Natural killer cell (primary cell): ENCODE data around the gene SAPCD2. TPM values are rescaled to one million over a fixed set of nuclear protein-coding genes. Genes with fewer than 3 reads are reported as not detected.
A peak's percentile ranks its signal among the peaks of the same experiment; 100 is the strongest.

Experiments used
- ATAC-seq, 3 donors: fragments of 150-1000 bp in 2 of 3; fragments of 200-7000 bp in 1 of 3; cut with Tn5 transposase; 1 replicate in 1 of 3; 2 replicates in 2 of 3; pipeline ENCODE4 v1.10.0; 2021; ENCODE audit warnings: mild to moderate bottlenecking in 2 of 3, moderate library complexity in 2 of 3
- DNase-seq, 2 donors: peaks; one replicate each; pipeline versions ENCODE4 v3.0.0 to v3.0.0-alpha.2; 2013 to 2021; ENCODE audit warnings: mixed read lengths in 1 of 2
- H3K27ac ChIP-seq: one replicate; pipeline ENCODE4 v1.5.1; 2013; ENCODE audit warnings: mild to moderate bottlenecking, low read length
- H3K27me3 ChIP-seq: one replicate; pipeline ENCODE4 v1.6.1; 2013; ENCODE audit warnings: low read length; ENCODE audit not compliant: control insufficient read depth, insufficient read depth
- H3K36me3 ChIP-seq: one replicate; pipeline ENCODE4 v1.6.1; 2013; ENCODE audit warnings: low read length; ENCODE audit not compliant: control insufficient read depth, insufficient read depth
- H3K4me1 ChIP-seq: one replicate; pipeline ENCODE4 v1.6.1; 2013; ENCODE audit warnings: low read length; ENCODE audit not compliant: control insufficient read depth, insufficient read depth
- H3K4me3 ChIP-seq: one replicate; pipeline ENCODE4 v1.5.1; 2013; ENCODE audit warnings: low read length
- H3K9me3 ChIP-seq: one replicate; pipeline ENCODE4 v1.6.1; 2013; ENCODE audit warnings: low read length; ENCODE audit not compliant: control insufficient read depth, insufficient read depth
- H3K27ac Mint-ChIP-seq, 2 donors: one replicate each; pipeline ENCODE4 v1.8.0; 2022; ENCODE audit warnings: mild to moderate bottlenecking in 2 of 2, mixed read lengths in 2 of 2, moderate library complexity in 1 of 2
- H3K27me3 Mint-ChIP-seq, 2 donors: one replicate each; pipeline ENCODE4 v1.8.0; 2022; ENCODE audit warnings: low read depth in 2 of 2, mixed read lengths in 2 of 2
- H3K36me3 Mint-ChIP-seq: one replicate; pipeline ENCODE4 v1.8.0; 2022; ENCODE audit warnings: mixed read lengths
- H3K4me1 Mint-ChIP-seq, 2 donors: one replicate each; pipeline ENCODE4 v1.8.0; 2022; ENCODE audit warnings: mixed read lengths in 2 of 2
- H3K4me3 Mint-ChIP-seq: one replicate; pipeline ENCODE4 v1.8.0; 2022; ENCODE audit warnings: mild to moderate bottlenecking, moderate library complexity, mixed read lengths
- H3K9me3 Mint-ChIP-seq, 2 donors: one replicate each; pipeline ENCODE4 v1.8.0; 2022; ENCODE audit warnings: mixed read lengths in 2 of 2
- CTCF ChIP-seq: fragments of 200-600 bp; IDR thresholded peaks from one replicate; pipeline ENCODE4 v1.8.0; 2022; ENCODE audit warnings: antibody characterized with exemption
- WGBS: methylation state at CpG from one replicate; pipeline ENCODE4 v1.1.7; 2013; ENCODE audit warnings: missing lambda C conversion rate; ENCODE audit not compliant: insufficient coverage; 5-methylcytosine and 5-hydroxymethylcytosine counted together
- intact Hi-C: fragments of 100-400 bp; cut with micrococcal nuclease; formaldehyde crosslinking; loops from one replicate; pipeline ENCODE4 v1.14.2; 2022
- total RNA-seq, 4 donors: library from RNA; stranded (reverse); fragments of 120-200 nt in 1 of 4; gene quantifications; one replicate each; pipeline versions ENCODE4 v1.2.3 to v1.2.4, GENCODE V29; 2013 to 2022

SAPCD2 gene
- total RNA-seq, 3 donors from 2014 or later (not counting 1 experiment from before 2014, with no cell fraction given) = 0.59 to 2.6 (median 1.0) TPM

- intact Hi-C loops = loop anchor here (5.0 kb wide), 1 partner anchor 181 kb away; the partner anchor contains the start of genes CYSRT1 and RNF224
- under 1% methylated on average over 57 of the region's 57 CpGs for WGBS
- TF ChIP-seq CTCF = peak; percentile 88
- Mint-ChIP-seq H3K4me1 (peaks cover 5 to 7% of the 10 kb centered on the region in 2 donors), H3K9me3 (no peaks in the 10 kb centered on the region), H3K4me3 (peak within 1 kb of the TSS; percentile 9), H3K36me3 (no peaks in the 10 kb centered on the region), H3K27ac (no peak within 1 kb of the TSS), H3K27me3 (peaks cover 14 to 34% of the 10 kb centered on the region in 2 donors)
- H3K27ac ChIP-seq = no peak within 1 kb of the TSS
- no peak within 1 kb of the TSS for H3K4me3 ChIP-seq
- ATAC-seq (peak; percentile 89 to 98 (median 92)), DNase-seq (peak; percentile 76 to 89)
- H3K27me3 ChIP-seq = peaks cover 74% of the 10 kb centered on the region
- H3K4me1 ChIP-seq = peaks cover 37% of the 10 kb centered on the region
- H3K36me3 ChIP-seq = no peaks in the 10 kb centered on the region
- no peaks in the 10 kb centered on the region for H3K9me3 ChIP-seq
Measured at GRCh38 chr9:137046088-137046787, 24.1 kb downstream of the SAPCD2 start, which contains the start of gene NPDC1. NPDC1 (minus strand) TSS chr9:137046177; CDS start chr9:137045989, 188 bp downstream.

DNA sequence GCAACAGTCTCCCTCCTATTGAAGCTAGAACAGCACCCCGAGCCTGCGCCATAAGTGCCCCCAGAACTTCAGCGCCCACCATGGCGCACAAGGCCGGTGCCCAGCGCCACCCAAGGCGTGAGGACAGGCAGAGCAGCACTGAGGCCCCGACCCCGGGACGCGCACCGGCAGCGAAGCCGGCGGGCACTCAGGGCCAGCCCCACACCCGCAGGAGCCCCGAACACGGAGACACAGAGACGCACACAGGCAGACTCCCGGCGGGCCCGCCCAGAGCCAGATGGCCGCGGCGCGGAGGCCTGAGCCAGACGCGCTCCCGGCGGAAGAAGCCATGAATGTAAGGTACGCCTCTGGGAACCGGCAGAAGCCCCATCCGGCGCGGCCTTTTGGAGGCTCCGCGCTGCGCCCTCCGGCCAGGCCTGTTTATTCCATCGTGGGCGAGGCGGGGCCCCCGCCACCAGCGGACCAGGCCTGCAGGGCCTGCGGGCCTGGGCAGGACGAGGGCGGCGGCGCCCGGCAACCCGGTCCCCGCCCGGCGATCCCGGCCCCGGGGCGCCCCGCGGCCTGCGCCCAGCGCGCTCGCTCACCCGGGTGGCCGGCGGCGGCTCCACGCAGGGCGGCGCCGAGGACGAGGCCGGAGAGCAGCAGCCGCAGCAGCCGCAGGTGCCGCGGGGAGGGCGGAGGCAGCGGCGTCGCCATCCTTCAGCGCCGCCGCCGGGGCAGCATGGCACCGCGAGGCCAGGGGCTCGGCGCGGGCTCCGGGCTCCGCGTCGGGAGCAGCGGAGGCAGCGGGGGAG, 24.9 kb downstream of the SAPCD2 start:
- no peak for ATAC-seq
- DNase-seq = peak in 1 of 2 donors; percentile 46
- Mint-ChIP-seq H3K4me3 (no peak overlapping the region), H3K27me3 (peaks cover 14 to 33% of the 10 kb centered on the region in 2 donors), H3K36me3 (no peaks in the 10 kb centered on the region), H3K9me3 (no peaks in the 10 kb centered on the region), H3K4me1 (peaks cover 5 to 7% of the 10 kb centered on the region in 2 donors), H3K27ac (no peak overlapping the region)
- Histone ChIP-seq H3K27ac (no peak overlapping the region), H3K9me3 (no peaks in the 10 kb centered on the region), H3K4me3 (no peak overlapping the region), H3K36me3 (no peaks in the 10 kb centered on the region), H3K27me3 (peaks cover 67% of the 10 kb centered on the region), H3K4me1 (peaks cover 37% of the 10 kb centered on the region)
- 2% methylated on average over 96 of the region's 96 CpGs for WGBS
- intact Hi-C loops = loop anchor here (5.0 kb wide), 1 partner anchor 182 kb away; the partner anchor contains the start of genes CYSRT1 and RNF224
- TF ChIP-seq CTCF = no peak

DNA sequence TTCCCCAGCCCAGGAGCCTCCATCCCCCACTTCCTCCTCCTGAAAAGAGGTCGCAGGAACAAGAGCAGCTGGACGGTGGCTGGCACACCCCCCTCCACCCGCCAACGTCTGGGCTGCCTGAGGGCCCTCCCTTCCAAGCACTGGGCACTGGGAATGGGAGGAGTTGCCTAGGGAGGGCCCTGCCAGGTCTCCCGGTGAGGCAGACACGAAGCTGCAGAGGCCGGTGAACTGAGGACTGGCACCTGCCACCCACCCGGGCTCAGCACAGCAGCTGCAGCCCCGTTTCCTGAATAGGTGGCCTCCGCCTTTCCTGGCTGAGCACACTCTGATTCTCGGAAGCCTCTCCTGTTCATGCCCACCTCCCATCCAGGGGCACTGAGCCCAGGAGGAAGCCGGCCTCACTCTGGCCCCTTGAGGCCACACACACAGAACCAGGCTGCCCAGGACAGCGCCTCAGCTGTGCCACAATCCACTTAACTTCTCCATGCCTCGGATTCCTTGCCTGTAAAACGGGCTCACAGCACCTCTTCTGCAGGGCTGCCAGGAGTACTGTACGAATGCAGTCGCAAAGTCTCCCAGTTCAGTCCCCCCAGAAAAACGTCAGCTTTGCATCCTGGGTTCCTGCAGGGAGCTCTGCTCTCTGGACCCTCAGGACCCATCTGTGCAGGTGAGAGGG, 25.7 kb downstream of the SAPCD2 start:
- Mint-ChIP-seq H3K36me3 (no peaks in the 10 kb centered on the region), H3K4me3 (peak overlapping the region; percentile 9), H3K4me1 (peaks cover 5 to 7% of the 10 kb centered on the region in 2 donors), H3K27me3 (peaks cover 11 to 27% of the 10 kb centered on the region in 2 donors), H3K9me3 (no peaks in the 10 kb centered on the region), H3K27ac (no peak overlapping the region)
- no peak for ATAC-seq
- H3K27me3 ChIP-seq = peaks cover 62% of the 10 kb centered on the region
- DNase-seq = no peak
- no peak overlapping the region for H3K4me3 ChIP-seq
- intact Hi-C loops = loop anchor here (5.0 kb wide), 1 partner anchor 183 kb away; the partner anchor contains the start of genes CYSRT1 and RNF224
- 7% methylated on average over 18 of the region's 18 CpGs for WGBS
- H3K4me1 ChIP-seq = peaks cover 37% of the 10 kb centered on the region
- H3K36me3 ChIP-seq = no peaks in the 10 kb centered on the region
- no peak for TF ChIP-seq CTCF
- no peak overlapping the region for H3K27ac ChIP-seq
- no peaks in the 10 kb centered on the region for H3K9me3 ChIP-seq
